Neuronal stem cell (in vitro differentiated cells): ENCODE measurements around the gene HSD17B14.
A peak's percentile ranks its signal among the peaks of the same experiment; 100 is the strongest.

Experiments used
- DNase-seq: peaks from one replicate; pipeline ENCODE4 v3.0.0-alpha.2; 2013; ENCODE audit warnings: low spot score
- H2AFZ ChIP-seq: one replicate; pipeline ENCODE4 v1.6.1; 2013; ENCODE audit warnings: mild to moderate bottlenecking, low read length, inconsistent platforms
- H2AK5ac ChIP-seq: 2 replicates; pipeline ENCODE4 v1.6.1; 2013; ENCODE audit warnings: low read depth, mild to moderate bottlenecking, inconsistent platforms, low read length, moderate library complexity, mixed read lengths
- H2BK120ac ChIP-seq: 2 replicates; pipeline ENCODE4 v1.6.1; 2013; ENCODE audit warnings: low read depth, mild to moderate bottlenecking, inconsistent platforms, low read length, moderate library complexity, mixed read lengths
- H2BK12ac ChIP-seq: one replicate; pipeline ENCODE4 v1.6.1; 2013; ENCODE audit warnings: low read length, inconsistent platforms
- H2BK15ac ChIP-seq: 2 replicates; pipeline ENCODE4 v1.6.1; 2013; ENCODE audit warnings: mild to moderate bottlenecking, low read length, inconsistent platforms, mixed read lengths
- H2BK5ac ChIP-seq: one replicate; pipeline ENCODE4 v1.6.1; 2013; ENCODE audit warnings: inconsistent platforms, mild to moderate bottlenecking, low read length, moderate library complexity
- H3K14ac ChIP-seq: one replicate; pipeline ENCODE4 v1.6.1; 2013; ENCODE audit warnings: low read length, inconsistent platforms
- H3K18ac ChIP-seq: 2 replicates; pipeline ENCODE4 v1.6.1; 2013; ENCODE audit warnings: low read length, inconsistent platforms
- H3K23ac ChIP-seq: 2 replicates; pipeline ENCODE4 v1.6.1; 2013; ENCODE audit warnings: low read depth, mild to moderate bottlenecking, mixed read lengths, low read length, inconsistent platforms; ENCODE audit not compliant: poor library complexity
- H3K27ac ChIP-seq: replicated peaks from 3 replicates; pipeline ENCODE4 v1.5.1; 2013; ENCODE audit warnings: low read length, inconsistent platforms
- H3K27me3 ChIP-seq, 3 experiments: 2 replicates each; pipeline ENCODE4 v1.6.1; 2013; ENCODE audit warnings: low read length in 3 of 3, mild to moderate bottlenecking in 2 of 3, inconsistent platforms in 1 of 3, low read depth in 1 of 3, mixed read lengths in 1 of 3, moderate library complexity in 1 of 3; ENCODE audit not compliant: control insufficient read depth in 3 of 3, insufficient read depth in 3 of 3
- H3K36me3 ChIP-seq, 2 donors: replicated peaks in 1 of 2; 2 replicates each; pipeline ENCODE4 v1.6.1; 2013; ENCODE audit warnings: low read length in 2 of 2; ENCODE audit not compliant: control insufficient read depth in 2 of 2, insufficient read depth in 2 of 2
- H3K4ac ChIP-seq: 2 replicates; pipeline ENCODE4 v1.6.1; 2013; ENCODE audit warnings: inconsistent platforms, mild to moderate bottlenecking, low read length, moderate library complexity
- H3K4me1 ChIP-seq, 2 donors: 1 replicate in 1 of 2; 2 replicates in 1 of 2; pipeline ENCODE4 v1.6.1; 2013; ENCODE audit warnings: low read length in 2 of 2, low read depth in 1 of 2; ENCODE audit not compliant: control insufficient read depth in 2 of 2, insufficient read depth in 1 of 2
- H3K4me2 ChIP-seq: one replicate; pipeline ENCODE4 v1.6.1; 2013; ENCODE audit warnings: mild to moderate bottlenecking, low read length, inconsistent platforms; ENCODE audit not compliant: insufficient read depth, poor library complexity, severe bottlenecking
- H3K4me3 ChIP-seq, 2 donors: 2 replicates each; pipeline ENCODE4 v1.5.1; 2013; ENCODE audit warnings: low read length in 2 of 2, mild to moderate bottlenecking in 2 of 2, inconsistent platforms in 1 of 2, moderate library complexity in 1 of 2
- H3K79me1 ChIP-seq: one replicate; pipeline ENCODE4 v1.6.1; 2013; ENCODE audit warnings: low read depth, mild to moderate bottlenecking, inconsistent platforms, low read length, moderate library complexity
- H3K9ac ChIP-seq: one replicate; pipeline ENCODE4 v1.6.1; 2013; ENCODE audit warnings: mild to moderate bottlenecking, low read depth, low read length, inconsistent platforms; ENCODE audit not compliant: poor library complexity
- H3K9me3 ChIP-seq, 2 donors: replicated peaks in 1 of 2; 2 replicates each; pipeline versions ENCODE3 to v1.6.1; 2013; ENCODE audit warnings: low read length in 2 of 2, mild to moderate bottlenecking in 2 of 2, inconsistent platforms in 1 of 2, low read depth in 1 of 2, mixed read lengths in 1 of 2, moderate library complexity in 1 of 2; ENCODE audit not compliant: control insufficient read depth in 2 of 2, insufficient read depth in 1 of 2
- H4K8ac ChIP-seq: one replicate; pipeline ENCODE4 v1.6.1; 2013; ENCODE audit warnings: low read depth, mild to moderate bottlenecking, inconsistent platforms, low read length, moderate library complexity
- H4K91ac ChIP-seq: one replicate; pipeline ENCODE4 v1.6.1; 2013; ENCODE audit warnings: low read length, low read depth, mild to moderate bottlenecking, inconsistent platforms; ENCODE audit not compliant: poor library complexity
- WGBS, 2 donors: extraction: QIAGEN DNeasy Blood & Tissue Kit; methylation state at CpG; one replicate each; pipeline ENCODE4 v1.1.7; 2013; ENCODE audit warnings: missing lambda C conversion rate in 2 of 2, mixed read lengths in 1 of 2; ENCODE audit not compliant: insufficient read length in 2 of 2, insufficient replicate concordance in 1 of 2; ENCODE audit errors: extremely low coverage in 2 of 2; 5-methylcytosine and 5-hydroxymethylcytosine counted together

The HSD17B14 gene

DNA sequence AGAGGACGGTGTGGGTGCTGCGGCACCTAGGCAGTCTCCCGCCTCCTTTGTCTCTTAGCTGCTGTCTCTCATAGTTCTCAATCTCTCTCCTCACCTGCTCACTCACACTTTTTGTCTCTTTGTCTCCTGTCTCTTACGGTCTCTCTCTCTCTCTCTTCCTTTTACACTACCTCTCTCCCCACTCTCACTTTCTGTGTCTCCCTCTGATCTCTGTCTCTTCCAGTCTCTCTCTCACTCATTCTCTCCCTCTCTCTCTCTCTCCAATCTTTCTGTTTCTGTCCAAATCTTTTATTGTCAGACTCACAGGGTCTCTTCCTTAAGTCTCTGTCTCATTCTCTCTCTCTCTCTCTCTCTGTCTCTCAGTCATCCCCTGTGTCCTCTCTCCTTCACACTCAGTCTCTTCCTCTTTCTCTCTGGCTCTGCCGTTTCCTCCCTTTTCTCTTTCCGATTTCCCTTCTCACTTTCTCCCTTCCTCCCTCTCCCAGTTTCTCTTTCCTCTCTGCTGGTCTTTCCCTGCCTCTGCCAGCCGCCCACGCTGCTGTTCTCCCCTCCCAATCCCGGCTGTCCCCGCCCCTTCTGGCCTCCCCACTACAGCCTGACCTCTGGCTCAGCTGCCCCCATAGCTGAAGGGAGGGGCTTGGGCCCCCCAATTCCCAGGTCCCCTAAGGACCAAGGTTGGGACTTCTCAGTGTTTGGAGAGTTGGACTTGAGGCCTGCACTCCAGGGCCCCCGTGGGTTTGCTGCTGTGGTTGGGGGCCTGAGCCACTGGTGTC lies 32.0 kb upstream of the HSD17B14 start, which contains the start of gene PLEKHA4:
PLEKHA4 (minus strand) TSS at position 504 of the 773 bp plus-strand sequence. CDS start 997 bp downstream, outside the sequence.
- no CpG with 5 or more reads among the region's 11 CpGs for WGBS, 2 donors
- H3K23ac ChIP-seq: no peak within 1 kb of the TSS
- no peak for DNase-seq
- H3K4me1 ChIP-seq: peaks cover 29 to 31% of the 10 kb centered on the region in 2 donors
- H3K9me3 ChIP-seq: no peaks in the 10 kb centered on the region
- H3K4ac ChIP-seq: peak within 1 kb of the TSS; percentile 19
- H2BK15ac ChIP-seq: peak within 1 kb of the TSS; percentile 99
- peak within 1 kb of the TSS; percentile 47 for H3K14ac ChIP-seq
- peak within 1 kb of the TSS; percentile 98 for H2BK120ac ChIP-seq
- H2AFZ ChIP-seq: peak within 1 kb of the TSS; percentile 95
- H3K27me3 ChIP-seq: no peaks in the 10 kb centered on the region
- peak within 1 kb of the TSS; percentile 56 for H3K4me2 ChIP-seq
- no peak within 1 kb of the TSS for H4K8ac ChIP-seq
- peak within 1 kb of the TSS; percentile 92 for H3K18ac ChIP-seq
- peaks cover 3 to 15% of the 10 kb centered on the region in 2 donors for H3K36me3 ChIP-seq
- H3K9ac ChIP-seq: peak within 1 kb of the TSS; percentile 66
- H3K27ac ChIP-seq: peak within 1 kb of the TSS; percentile 62
- H2AK5ac ChIP-seq: peak within 1 kb of the TSS; percentile 98
- H2BK5ac ChIP-seq: peak within 1 kb of the TSS; percentile 93
- peak within 1 kb of the TSS in 1 of 2 donors; percentile 26 for H3K4me3 ChIP-seq
- H4K91ac ChIP-seq: peak within 1 kb of the TSS; percentile 59
- peak within 1 kb of the TSS; percentile 80 for H2BK12ac ChIP-seq
- H3K79me1 ChIP-seq: peaks cover 6% of the 10 kb centered on the region

DNA sequence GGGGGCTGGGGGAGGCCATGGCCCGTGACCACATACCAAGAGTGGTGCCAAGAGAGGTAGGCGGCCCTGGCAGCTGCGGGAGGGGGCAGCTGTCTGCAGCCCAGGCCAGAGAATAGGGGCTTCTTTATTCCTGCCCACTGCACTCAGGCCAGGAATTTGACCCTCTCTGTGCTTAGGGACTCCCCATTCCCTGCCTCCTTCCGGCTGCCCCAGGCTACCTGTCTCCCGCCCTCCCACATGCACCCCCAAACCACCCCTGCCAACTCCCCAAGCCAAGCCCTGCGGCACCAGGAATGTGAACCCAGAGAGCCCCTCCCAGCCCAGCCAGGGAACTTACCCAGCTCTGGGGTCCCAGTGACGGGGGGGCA lies 31.4 kb upstream of the HSD17B14 start:
- Histone ChIP-seq H3K79me1 (peaks cover 6% of the 10 kb centered on the region), H4K91ac (peak overlapping the region; percentile 59), H3K27ac (no peak overlapping the region), H3K4ac (no peak overlapping the region), H3K9ac (peak overlapping the region; percentile 66), H3K4me1 (peaks cover 27 to 28% of the 10 kb centered on the region in 2 donors), H3K4me3 (peak overlapping the region in 1 of 2 donors; percentile 26), H3K36me3 (peaks cover 3 to 14% of the 10 kb centered on the region in 2 donors), H3K9me3 (no peaks in the 10 kb centered on the region), H3K4me2 (peak overlapping the region; percentile 56), H2BK120ac (peak overlapping the region; percentile 98), H3K27me3 (no peaks in the 10 kb centered on the region), H2AK5ac (peak overlapping the region; percentile 98), H3K14ac (peak overlapping the region; percentile 47), H3K18ac (peak overlapping the region; percentile 92), H2AFZ (peak overlapping the region; percentile 95), H2BK5ac (peak overlapping the region; percentile 93), H4K8ac (no peak overlapping the region), H2BK15ac (peak overlapping the region; percentile 99), H2BK12ac (peak overlapping the region; percentile 80), H3K23ac (no peak overlapping the region)
- WGBS, 2 donors: no CpG with 5 or more reads among the region's 7 CpGs
- no peak for DNase-seq

DNA sequence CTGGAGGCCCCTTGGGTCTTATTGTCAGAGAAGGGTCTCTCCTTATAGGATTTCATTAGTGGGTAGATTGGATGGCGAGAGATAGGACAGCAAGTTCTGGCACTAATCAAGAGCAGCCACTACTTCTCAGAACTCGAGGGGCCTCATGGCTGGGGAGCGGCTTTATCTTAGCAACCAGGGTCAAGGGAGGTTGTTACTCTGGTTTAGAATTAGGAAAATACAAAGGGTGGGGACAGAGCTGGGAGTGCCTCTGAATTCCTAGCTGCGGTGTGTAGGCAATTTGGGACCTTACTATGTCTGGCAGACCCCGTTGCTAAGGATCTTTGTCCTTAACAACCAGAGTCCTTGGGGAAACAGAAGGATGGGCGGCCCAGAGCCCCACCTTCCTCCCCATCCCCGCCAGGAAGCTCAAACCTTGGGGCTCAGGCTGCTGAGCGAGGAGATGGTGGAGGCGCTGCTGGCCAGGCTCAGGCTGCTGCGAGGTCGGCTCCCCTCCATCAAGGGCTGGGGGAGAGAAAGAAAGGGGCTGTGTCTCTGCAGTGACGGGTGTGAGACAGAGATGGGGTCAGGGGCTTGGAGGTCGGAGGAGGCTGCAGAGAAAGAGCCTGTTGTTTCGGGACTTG lies 30.9 kb upstream of the HSD17B14 start:
- Histone ChIP-seq H3K4me1 (peaks cover 27 to 28% of the 10 kb centered on the region in 2 donors), H2BK120ac (peak overlapping the region; percentile 98), H3K27ac (no peak overlapping the region), H3K9me3 (no peaks in the 10 kb centered on the region), H2AK5ac (peak overlapping the region; percentile 98), H3K23ac (no peak overlapping the region), H3K9ac (peak overlapping the region; percentile 33), H3K36me3 (peaks cover 3 to 14% of the 10 kb centered on the region in 2 donors), H3K18ac (peak overlapping the region; percentile 92), H2BK5ac (peak overlapping the region; percentile 93), H3K79me1 (peaks cover 4% of the 10 kb centered on the region), H3K4me2 (peak overlapping the region; percentile 56), H3K4ac (peak overlapping the region; percentile 19), H2AFZ (no peak overlapping the region), H4K91ac (peak overlapping the region; percentile 59), H4K8ac (no peak overlapping the region), H2BK15ac (peak overlapping the region; percentile 99), H3K4me3 (peak overlapping the region in 1 of 2 donors; percentile 26), H3K27me3 (no peaks in the 10 kb centered on the region), H3K14ac (peak overlapping the region; percentile 47), H2BK12ac (peak overlapping the region; percentile 80)
- no CpG with 5 or more reads among the region's 14 CpGs for WGBS, 2 donors
- DNase-seq: no peak

DNA sequence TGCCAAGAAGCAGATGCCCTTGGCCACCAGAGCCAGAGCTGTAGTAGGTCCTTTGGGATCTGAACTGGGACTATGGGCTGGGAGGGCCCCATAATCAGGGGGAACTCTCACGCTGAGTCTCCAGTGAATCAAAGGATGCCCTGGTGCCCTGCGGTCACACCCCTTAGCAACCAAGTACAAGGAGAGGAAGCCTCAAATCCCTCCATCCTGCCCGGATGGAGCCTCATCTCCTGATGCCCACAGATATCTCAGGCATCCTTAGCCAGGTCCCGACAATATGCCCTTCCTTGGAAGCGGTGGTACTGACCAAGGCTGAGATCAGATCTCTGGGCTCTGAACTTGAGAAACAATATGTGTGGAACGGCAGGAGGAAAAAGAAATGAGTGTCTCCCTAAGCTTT lies 30.4 kb upstream of the HSD17B14 start:
- Histone ChIP-seq H3K79me1 (peaks cover 4% of the 10 kb centered on the region), H3K9me3 (no peaks in the 10 kb centered on the region), H3K9ac (no peak overlapping the region), H3K4me3 (no peak overlapping the region), H2BK120ac (no peak overlapping the region), H2BK5ac (no peak overlapping the region), H3K4ac (no peak overlapping the region), H3K18ac (peak overlapping the region; percentile 32), H3K27ac (no peak overlapping the region), H4K91ac (no peak overlapping the region), H4K8ac (no peak overlapping the region), H3K14ac (no peak overlapping the region), H3K36me3 (peaks cover 3 to 14% of the 10 kb centered on the region in 2 donors), H3K4me2 (no peak overlapping the region), H2BK15ac (no peak overlapping the region), H2AK5ac (peak overlapping the region; percentile 0), H3K4me1 (peaks cover 25 to 29% of the 10 kb centered on the region in 2 donors), H2AFZ (no peak overlapping the region), H3K27me3 (no peaks in the 10 kb centered on the region), H3K23ac (no peak overlapping the region), H2BK12ac (no peak overlapping the region)
- WGBS, 2 donors: no CpG with 5 or more reads among the region's 6 CpGs
- no peak for DNase-seq
